ENCODE data around the gene AQP2. TPM values are rescaled to one million over a fixed set of nuclear protein-coding genes. Genes with fewer than 3 reads are reported as not detected.

AQP2 gene
- total RNA-seq, 1 experiment from 2014 or later = not detected

DNA sequence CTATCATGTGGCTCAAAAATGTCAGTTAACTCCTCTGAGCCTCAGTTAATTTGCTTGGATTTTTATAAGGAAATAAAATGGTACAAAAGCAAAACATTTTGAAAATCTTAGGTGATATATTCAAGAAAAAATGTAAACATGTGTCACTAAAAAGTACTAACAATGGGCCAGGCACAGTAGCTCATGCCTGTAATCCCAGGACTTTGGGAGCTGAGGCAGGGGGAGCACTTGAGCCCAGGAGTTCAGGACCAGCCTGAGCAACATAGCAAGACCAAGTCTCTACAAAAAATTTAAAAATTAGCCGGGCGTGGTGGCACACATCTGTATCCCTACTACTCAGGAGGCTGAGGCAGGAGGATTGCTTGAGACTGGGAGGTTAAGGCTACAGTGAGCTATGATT is 47.9 kb downstream of the AQP2 start:
- Histone ChIP-seq H3K4me3 (ENCODE audit: low read depth, low read length) (no peak overlapping the region), H3K4me1 (no peaks in the 10 kb centered on the region), H3K9me3 (no peaks in the 10 kb centered on the region), H3K27me3 (replicated peaks; ENCODE audit: control insufficient read depth, insufficient read depth, low read length) (no peaks in the 10 kb centered on the region), H3K36me3 (ENCODE audit: control insufficient read depth, insufficient read depth, low read length) (peaks cover 1% of the 10 kb centered on the region)
- DNase-seq = no peak
- intact Hi-C loops (cut with micrococcal nuclease; ENCODE audit: unreplicated experiment) = no loop called here
- TF ChIP-seq, protein P1, sequence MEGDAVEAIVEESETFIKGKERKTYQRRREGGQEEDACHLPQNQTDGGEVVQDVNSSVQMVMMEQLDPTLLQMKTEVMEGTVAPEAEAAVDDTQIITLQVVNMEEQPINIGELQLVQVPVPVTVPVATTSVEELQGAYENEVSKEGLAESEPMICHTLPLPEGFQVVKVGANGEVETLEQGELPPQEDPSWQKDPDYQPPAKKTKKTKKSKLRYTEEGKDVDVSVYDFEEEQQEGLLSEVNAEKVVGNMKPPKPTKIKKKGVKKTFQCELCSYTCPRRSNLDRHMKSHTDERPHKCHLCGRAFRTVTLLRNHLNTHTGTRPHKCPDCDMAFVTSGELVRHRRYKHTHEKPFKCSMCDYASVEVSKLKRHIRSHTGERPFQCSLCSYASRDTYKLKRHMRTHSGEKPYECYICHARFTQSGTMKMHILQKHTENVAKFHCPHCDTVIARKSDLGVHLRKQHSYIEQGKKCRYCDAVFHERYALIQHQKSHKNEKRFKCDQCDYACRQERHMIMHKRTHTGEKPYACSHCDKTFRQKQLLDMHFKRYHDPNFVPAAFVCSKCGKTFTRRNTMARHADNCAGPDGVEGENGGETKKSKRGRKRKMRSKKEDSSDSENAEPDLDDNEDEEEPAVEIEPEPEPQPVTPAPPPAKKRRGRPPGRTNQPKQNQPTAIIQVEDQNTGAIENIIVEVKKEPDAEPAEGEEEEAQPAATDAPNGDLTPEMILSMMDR (IDR thresholded peaks at IDR 0.05; ENCODE audit: insufficient read depth in 1 of 2, low read depth in 1 of 2, low read length in 1 of 2, severe bottlenecking in 1 of 2, unreplicated experiment in 1 of 2) = no peak
- BruUV-seq (replicated peaks) = no TSS peak
- no peaks in the 10 kb centered on the region for H3K27me3 Mint-ChIP-seq (ENCODE audit: insufficient read depth, unreplicated experiment)
- H3K36me3 Mint-ChIP-seq (ENCODE audit: insufficient read depth, unreplicated experiment) = peaks cover 100% of the 10 kb centered on the region
- POLR2A ChIA-PET = no interaction called here
- no peak overlapping the region for H3K4me3 Mint-ChIP-seq (ENCODE audit: unreplicated experiment)
- CTCF ChIA-PET = interaction anchor here (0.6 to 1.0 kb wide), 2 partner anchors 31 to 39 kb away, joined by 3 read pairs; no protein-coding TSS in a partner anchor
- no peak overlapping the region for H3K27ac Mint-ChIP-seq (ENCODE audit: unreplicated experiment)
- no peaks in the 10 kb centered on the region for H3K9me3 Mint-ChIP-seq (ENCODE audit: unreplicated experiment)
- no peaks in the 10 kb centered on the region for H3K4me1 Mint-ChIP-seq (ENCODE audit: low read depth, unreplicated experiment)

- Mint-ChIP-seq H3K27ac (ENCODE audit: unreplicated experiment) (no peak overlapping the region), H3K4me1 (ENCODE audit: low read depth, unreplicated experiment) (peaks cover 6% of the 10 kb centered on the region), H3K36me3 (ENCODE audit: insufficient read depth, unreplicated experiment) (peaks cover 80% of the 10 kb centered on the region), H3K4me3 (ENCODE audit: unreplicated experiment) (no peak overlapping the region), H3K9me3 (ENCODE audit: unreplicated experiment) (no peaks in the 10 kb centered on the region), H3K27me3 (ENCODE audit: insufficient read depth, unreplicated experiment) (no peaks in the 10 kb centered on the region)
- 0 out of 2 replicates have a peak, but pooled peaks cover 4% of the 10 kb centered on the region for H3K4me1 ChIP-seq
- peaks cover 1% of the 10 kb centered on the region for H3K36me3 ChIP-seq (ENCODE audit: control insufficient read depth, insufficient read depth, low read length)
- intact Hi-C loops (cut with micrococcal nuclease; ENCODE audit: unreplicated experiment) = no loop called here
- no peaks in the 10 kb centered on the region for H3K27me3 ChIP-seq (replicated peaks; ENCODE audit: control insufficient read depth, insufficient read depth, low read length)
- no peak overlapping the region for H3K4me3 ChIP-seq (ENCODE audit: low read depth, low read length)
- ChIA-PET CTCF (no interaction called here), POLR2A (no interaction called here)
- TF ChIP-seq, protein P1 (IDR thresholded peaks at IDR 0.05; ENCODE audit: insufficient read depth in 1 of 2, low read depth in 1 of 2, low read length in 1 of 2, severe bottlenecking in 1 of 2, unreplicated experiment in 1 of 2) = no peak
- H3K9me3 ChIP-seq = no peaks in the 10 kb centered on the region
- no TSS peak for BruUV-seq (replicated peaks)
- no peak for DNase-seq
Measured at GRCh38 chr12:50003595-50003994, 53.1 kb downstream of the AQP2 start.

- ChIA-PET POLR2A (no interaction called here), CTCF (no interaction called here)
- Histone ChIP-seq H3K4me3 (ENCODE audit: low read depth, low read length) (no peak overlapping the region), H3K9me3 (no peaks in the 10 kb centered on the region), H3K4me1 (0 out of 2 replicates have a peak, but pooled peaks cover 4% of the 10 kb centered on the region), H3K27me3 (replicated peaks; ENCODE audit: control insufficient read depth, insufficient read depth, low read length) (no peaks in the 10 kb centered on the region), H3K36me3 (ENCODE audit: control insufficient read depth, insufficient read depth, low read length) (no peaks in the 10 kb centered on the region; the same call in none of the 2 replicates)
- no peak overlapping the region for H3K27ac Mint-ChIP-seq (ENCODE audit: unreplicated experiment)
- peaks cover 79% of the 10 kb centered on the region for H3K36me3 Mint-ChIP-seq (ENCODE audit: insufficient read depth, unreplicated experiment)
- H3K9me3 Mint-ChIP-seq (ENCODE audit: unreplicated experiment) = no peaks in the 10 kb centered on the region
- DNase-seq = no peak
- no TSS peak for BruUV-seq (replicated peaks)
- intact Hi-C loops (cut with micrococcal nuclease; ENCODE audit: unreplicated experiment) = no loop called here
- H3K4me1 Mint-ChIP-seq (ENCODE audit: low read depth, unreplicated experiment) = peaks cover 12% of the 10 kb centered on the region
- TF ChIP-seq, protein P1 (IDR thresholded peaks at IDR 0.05; ENCODE audit: insufficient read depth in 1 of 2, low read depth in 1 of 2, low read length in 1 of 2, severe bottlenecking in 1 of 2, unreplicated experiment in 1 of 2) = no peak
- H3K27me3 Mint-ChIP-seq (ENCODE audit: insufficient read depth, unreplicated experiment) = no peaks in the 10 kb centered on the region
- no peak overlapping the region for H3K4me3 Mint-ChIP-seq (ENCODE audit: unreplicated experiment)
Measured at GRCh38 chr12:50004696-50005095, 54.2 kb downstream of the AQP2 start.
